IMR-90 (cell line): ENCODE measurements around the gene RNF151. TPM values are rescaled to one million over a fixed set of nuclear protein-coding genes. Genes with fewer than 3 reads are reported as not detected.

ENCODE experiments used
- ATAC-seq: fragments of 200-7000 bp; cut with Tn5 transposase; 2 replicates; pipeline ENCODE4 v1.9.1; 2020; ENCODE audit warnings: low read depth, mild to moderate bottlenecking, moderate library complexity
- BruUV-seq: library from RNA; stranded (reverse); fragments of 400-500 nt; replicated peaks from 2 replicates; lab custom pipeline; 2021; lab: Mats Ljungman, UMichigan
- CTCF ChIA-PET: fragments of 300-600 bp; formaldehyde crosslinking; extraction: SDS; loops from one replicate; lab custom pipeline; 2021; ENCODE audit warnings: antibody characterized with exemption; lab: Yijun Ruan, JAX
- POLR2A ChIA-PET: fragments of 300-600 bp; sonication (Branson Sonifier 250); formaldehyde crosslinking; loops from one replicate; lab custom pipeline; 2022; ENCODE audit warnings: antibody characterized with exemption; ENCODE audit not compliant: unreplicated experiment; lab: Charles Lee
- DNase-seq: peaks from one replicate; pipeline ENCODE4 v3.0.0; 2013
- H2AFZ ChIP-seq: replicated peaks from 2 replicates; pipeline ENCODE3; 2013; ENCODE audit warnings: low read length, mild to moderate bottlenecking; ENCODE audit not compliant: poor library complexity
- H2AK5ac ChIP-seq: 2 replicates; pipeline ENCODE4 v1.6.1; 2013; ENCODE audit warnings: low read depth, low read length, inconsistent platforms
- H2AK9ac ChIP-seq: replicated peaks from 2 replicates; pipeline ENCODE3; 2013; ENCODE audit warnings: mild to moderate bottlenecking, low read depth, low read length, moderate library complexity; ENCODE audit not compliant: poor library complexity
- H2BK120ac ChIP-seq: 2 replicates; pipeline ENCODE4 v1.6.1; 2013; ENCODE audit warnings: low read depth, low read length, inconsistent platforms
- H2BK15ac ChIP-seq: 3 replicates; pipeline ENCODE4 v1.6.1; 2013; ENCODE audit warnings: low read depth, low read length, inconsistent platforms
- H2BK20ac ChIP-seq: 2 replicates; pipeline ENCODE4 v1.6.1; 2013; ENCODE audit warnings: low read depth, mild to moderate bottlenecking, inconsistent platforms, low read length, moderate library complexity
- H2BK5ac ChIP-seq: 2 replicates; pipeline ENCODE4 v1.6.1; 2013; ENCODE audit warnings: mild to moderate bottlenecking, low read depth, low read length, inconsistent platforms; ENCODE audit not compliant: poor library complexity, severe bottlenecking
- H3K14ac ChIP-seq: replicated peaks from 2 replicates; pipeline ENCODE4 v1.6.1; 2013; ENCODE audit warnings: low read depth, low read length, inconsistent platforms
- H3K18ac ChIP-seq: 2 replicates; pipeline ENCODE4 v1.6.1; 2013; ENCODE audit warnings: low read depth, low read length, control low read depth
- H3K23ac ChIP-seq: 2 replicates; pipeline ENCODE4 v1.6.1; 2013; ENCODE audit warnings: low read depth, low read length, inconsistent platforms
- H3K27ac ChIP-seq: 2 replicates; pipeline ENCODE4 v1.5.1; 2013; ENCODE audit warnings: mild to moderate bottlenecking, control low read depth, low read length; ENCODE audit not compliant: insufficient read depth
- H3K27me3 ChIP-seq: 2 replicates; pipeline ENCODE4 v1.6.1; 2013; ENCODE audit warnings: low read length; ENCODE audit not compliant: control insufficient read depth, insufficient read depth
- H3K36me3 ChIP-seq: 2 replicates; pipeline ENCODE4 v1.6.1; 2013; ENCODE audit warnings: low read length, mixed read lengths; ENCODE audit not compliant: control insufficient read depth, insufficient read depth
- H3K4ac ChIP-seq: 2 replicates; pipeline ENCODE4 v1.6.1; 2013; ENCODE audit warnings: low read depth, low read length, inconsistent platforms
- H3K4me1 ChIP-seq: 2 replicates; pipeline ENCODE4 v1.6.1; 2013; ENCODE audit warnings: low read length, mixed read lengths; ENCODE audit not compliant: control insufficient read depth, insufficient read depth
- H3K4me2 ChIP-seq: 2 replicates; pipeline ENCODE4 v1.6.1; 2013; ENCODE audit warnings: low read depth, mild to moderate bottlenecking, control low read depth, low read length, moderate library complexity
- H3K4me3 ChIP-seq: 2 replicates; pipeline ENCODE4 v1.5.1; 2013; ENCODE audit warnings: low read depth, mild to moderate bottlenecking, control low read depth, low read length, moderate library complexity; ENCODE audit not compliant: insufficient read depth
- H3K56ac ChIP-seq: 2 replicates; pipeline ENCODE4 v1.6.1; 2013; ENCODE audit warnings: low read length, inconsistent platforms; ENCODE audit not compliant: insufficient read depth; ENCODE audit errors: extremely low read depth
- H3K79me1 ChIP-seq, 2 experiments: 2 replicates each; pipeline ENCODE4 v1.6.1; 2013; ENCODE audit warnings: low read length in 2 of 2, inconsistent platforms in 1 of 2, low read depth in 1 of 2
- H3K9ac ChIP-seq: 2 replicates; pipeline ENCODE4 v1.6.1; 2013; ENCODE audit warnings: low read depth, low read length, control low read depth
- H3K9me1 ChIP-seq: 2 replicates; pipeline ENCODE4 v1.6.1; 2013; ENCODE audit warnings: low read length, inconsistent platforms; ENCODE audit not compliant: insufficient read depth
- H3K9me3 ChIP-seq: 2 replicates; pipeline ENCODE4 v1.6.1; 2013; ENCODE audit warnings: low read length; ENCODE audit not compliant: control insufficient read depth, insufficient read depth
- H4K20me1 ChIP-seq: 2 replicates; pipeline ENCODE4 v1.6.1; 2013; ENCODE audit warnings: low read length, inconsistent platforms; ENCODE audit not compliant: insufficient read depth
- H4K5ac ChIP-seq: 2 replicates; pipeline ENCODE4 v1.6.1; 2013; ENCODE audit warnings: mild to moderate bottlenecking, low read depth, low read length, control low read depth
- H4K8ac ChIP-seq, 2 experiments: 2 replicates each; pipeline ENCODE4 v1.6.1; 2013; ENCODE audit warnings: low read depth in 2 of 2, low read length in 2 of 2, control low read depth in 1 of 2, inconsistent platforms in 1 of 2
- H4K91ac ChIP-seq: 2 replicates; pipeline ENCODE4 v1.6.1; 2013; ENCODE audit warnings: low read depth, low read length, inconsistent platforms; ENCODE audit not compliant: insufficient read depth
- BHLHE40 ChIP-seq: fragments of 150-350 bp; IDR thresholded peaks from 2 replicates; pipeline ENCODE4 v1.6.1; 2016; ENCODE audit warnings: mild to moderate bottlenecking, low read depth, low read length
- CEBPB ChIP-seq: IDR thresholded peaks from 2 replicates; pipeline ENCODE4 v1.6.1; 2012; ENCODE audit warnings: low read depth, low read length, improper control_type of control experiment
- CHD1 ChIP-seq: IDR thresholded peaks from 2 replicates; pipeline ENCODE4 v1.6.1; 2012; ENCODE audit warnings: low read depth, low read length, improper control_type of control experiment
- CTCF ChIP-seq: conservative IDR thresholded peaks from 2 replicates; pipeline ENCODE4 v1.5.1; 2012; ENCODE audit warnings: mild to moderate bottlenecking, low read depth, low read length, improper control_type of control experiment
- ELK1 ChIP-seq: fragments of 150-350 bp; IDR thresholded peaks from 2 replicates; pipeline ENCODE4 v1.6.1; 2016; ENCODE audit warnings: low read depth, mild to moderate bottlenecking, low read length, moderate library complexity, borderline replicate concordance
- MAFK ChIP-seq: IDR thresholded peaks from 2 replicates; pipeline ENCODE4 v1.6.1; 2012; ENCODE audit warnings: low read depth, low read length, improper control_type of control experiment
- MAZ ChIP-seq: IDR thresholded peaks from 2 replicates; pipeline ENCODE4 v1.6.1; 2012; ENCODE audit warnings: low read depth, mild to moderate bottlenecking, low read length, improper control_type of control experiment, moderate library complexity, borderline replicate concordance
- MXI1 ChIP-seq: IDR thresholded peaks from 2 replicates; pipeline ENCODE4 v1.6.1; 2012; ENCODE audit warnings: low read depth, mild to moderate bottlenecking, low read length, moderate library complexity, borderline replicate concordance
- NFE2L2 ChIP-seq: fragments of 150-350 bp; IDR thresholded peaks from 2 replicates; pipeline ENCODE4 v1.6.1; 2016; ENCODE audit warnings: low read depth, mild to moderate bottlenecking, low read length
- POLR2A ChIP-seq: IDR thresholded peaks from 2 replicates; pipeline ENCODE4 v1.6.1; 2012; ENCODE audit warnings: mild to moderate bottlenecking, low read depth, low read length
- RAD21 ChIP-seq: IDR thresholded peaks from 2 replicates; pipeline ENCODE4 v1.6.1; 2012; ENCODE audit warnings: low read length, improper control_type of control experiment
- RCOR1 ChIP-seq: IDR thresholded peaks from 2 replicates; pipeline ENCODE4 v1.6.1; 2012; ENCODE audit warnings: mild to moderate bottlenecking, low read length, improper control_type of control experiment; ENCODE audit not compliant: insufficient replicate concordance
- RFX5 ChIP-seq: IDR thresholded peaks from 2 replicates; pipeline ENCODE4 v1.8.0; 2012; ENCODE audit warnings: low read depth, mild to moderate bottlenecking, low read length, moderate library complexity
- SMC3 ChIP-seq: fragments of 150-350 bp; IDR thresholded peaks from 2 replicates; pipeline ENCODE4 v1.6.1; 2016; ENCODE audit warnings: low read depth, mild to moderate bottlenecking, antibody characterized with exemption, low read length, moderate library complexity
- USF2 ChIP-seq: fragments of 150-350 bp; IDR thresholded peaks from 2 replicates; pipeline ENCODE4 v1.6.1; 2017; ENCODE audit warnings: mild to moderate bottlenecking, antibody characterized with exemption, low read length, low read depth
- WGBS, 2 experiments: methylation state at CpG; one replicate each; pipeline versions ENCODE4 v1.1.5 to v1.1.7; 2013; ENCODE audit warnings: missing lambda C conversion rate in 2 of 2; ENCODE audit not compliant: insufficient read length in 1 of 2; ENCODE audit errors: extremely low coverage in 2 of 2; 5-methylcytosine and 5-hydroxymethylcytosine counted together
- dilution Hi-C: fragments of 300-500 bp; cut with HindIII; formaldehyde crosslinking; loops from one replicate; pipeline ENCODE4 v1.14.3; 2018; ENCODE audit warnings: low sequenced_read_pairs; ENCODE audit not compliant: unreplicated experiment
- in situ Hi-C: fragments of 300-500 bp; cut with MboI; formaldehyde crosslinking; loops from 3 replicates; pipeline ENCODE4 v1.14.3; 2019; ENCODE audit warnings: low sequenced_read_pairs, inconsistent platforms, mixed read lengths
- intact Hi-C: fragments of 100-400 bp; cut with micrococcal nuclease; formaldehyde crosslinking; loops from 2 replicates; pipeline ENCODE4 v1.10.0; 2022
- polyA plus RNA-seq, 3 experiments: library from polyadenylated mRNA; depleted of rRNA; stranded (reverse); fragments of >200 nt; gene quantifications; 2 replicates each; pipeline ENCODE4 v1.2.3, GENCODE V29; 2012; ENCODE audit warnings: low replicate concordance in 1 of 3
- total RNA-seq: library from RNA; depleted of rRNA; stranded (reverse); fragments of >200 nt; gene quantifications from 2 replicates; pipeline ENCODE4 v1.2.3, GENCODE V29; 2012

The RNF151 gene
- total and polyA plus RNA-seq, 2 of the 4 experiments (the other 2 are of a cell fraction): not detected

GRCh38 chr16:1945559-1946391, 20.9 kb upstream of the RNF151 start:
- H3K4me2 ChIP-seq: no peak overlapping the region
- no peak for ATAC-seq
- no peak overlapping the region for H3K23ac ChIP-seq
- no TSS peak for BruUV-seq
- H2AK9ac ChIP-seq: no peak overlapping the region
- H3K56ac ChIP-seq: no peak overlapping the region
- in situ Hi-C loops (no loop called here), dilution Hi-C loops (no loop called here), intact Hi-C loops (no loop called here)
- H3K27ac ChIP-seq: no peak overlapping the region
- H3K9me1 ChIP-seq: no peaks in the 10 kb centered on the region
- H3K4me1 ChIP-seq: peaks cover 5% of the 10 kb centered on the region; the same call in 1 of the 2 replicates
- no peak overlapping the region for H3K14ac ChIP-seq
- no peak overlapping the region for H2BK5ac ChIP-seq
- H3K4ac ChIP-seq: no peak overlapping the region
- no peak overlapping the region for H2BK15ac ChIP-seq
- H2AK5ac ChIP-seq: no peak overlapping the region
- H3K9ac ChIP-seq: no peak overlapping the region
- CTCF ChIA-PET: no interaction called here
- WGBS, 2 experiments: 84% methylated on average over 3 of the region's 19 CpGs; no CpG with 5 or more reads in 1 of the 2 experiments
- H3K27me3 ChIP-seq: no peaks in the 10 kb centered on the region
- H3K4me3 ChIP-seq: no peak overlapping the region
- H4K91ac ChIP-seq: no peak overlapping the region
- H3K18ac ChIP-seq: no peak overlapping the region
- H3K36me3 ChIP-seq: peaks cover 1% of the 10 kb centered on the region; the same call in 1 of the 2 replicates
- H4K20me1 ChIP-seq: no peaks in the 10 kb centered on the region
- no peak overlapping the region for H4K8ac ChIP-seq
- POLR2A ChIA-PET: no interaction called here
- no peak for DNase-seq
- no peak overlapping the region for H2BK120ac ChIP-seq
- H2BK20ac ChIP-seq: no peak overlapping the region
- no peak overlapping the region for H4K5ac ChIP-seq
- H3K9me3 ChIP-seq: no peaks in the 10 kb centered on the region
- peak overlapping the region; percentile 58 for H2AFZ ChIP-seq
- H3K79me1 ChIP-seq: peaks cover 9 to 13% of the 10 kb centered on the region in 2 experiments; a peak in 3 of 4 replicates
- TF ChIP-seq CTCF: no peak
- no peak for TF ChIP-seq RCOR1
- no peak for TF ChIP-seq RAD21
- TF ChIP-seq USF2: no peak
- no peak for TF ChIP-seq MAFK
- no peak for TF ChIP-seq POLR2A
- no peak for TF ChIP-seq MAZ
- no peak for TF ChIP-seq BHLHE40
- no peak for TF ChIP-seq CEBPB
- TF ChIP-seq SMC3: no peak
- TF ChIP-seq MXI1: no peak
- no peak for TF ChIP-seq RFX5
- TF ChIP-seq ELK1: no peak
- no peak for TF ChIP-seq CHD1
- no peak for TF ChIP-seq NFE2L2
